NT2/D1 (cell line): ENCODE measurements around the gene EXOC3L4.

Experiments
- YY1 ChIP-seq: IDR thresholded peaks from 2 replicates; pipeline ENCODE4 v1.6.1; 2011; ENCODE audit not compliant: insufficient read length, insufficient read depth
- ZNF274 ChIP-seq: IDR thresholded peaks from 2 replicates; pipeline ENCODE4 v1.6.1; 2011; ENCODE audit warnings: mild to moderate bottlenecking, low read depth, low read length

GRCh38 chr14:103045371-103045869 lies 49.1 kb upstream of the EXOC3L4 start:
- TF ChIP-seq YY1, result no peak
- TF ChIP-seq ZNF274, result no peak
